Islet of Langerhans (tissue), 1 donor: ENCODE results near the gene SYNPO2.
A peak's percentile ranks its signal among the peaks of the same experiment; 100 is the strongest.
"Not testable (repeated sequence)": the region's sequence is repeated elsewhere in the genome, so short reads cannot be mapped to it uniquely, and the experiment has no call there.

Experiments
- FAIRE-seq: peaks from one replicate; lab custom pipeline; 2011; peaks lifted over from hg19 to GRCh38; lab: Jason Lieb, UNC

SYNPO2 gene

GRCh38 chr4:119002476-119002875, 113.8 kb downstream of the SYNPO2 start:
- FAIRE-seq: no peak

- FAIRE-seq: not testable (repeated sequence)
Observed at GRCh38 chr4:119003001-119003400, 114.3 kb downstream of the SYNPO2 start.

- no peak for FAIRE-seq
Observed at GRCh38 chr4:119005928-119006460, 117.3 kb downstream of the SYNPO2 start.

- FAIRE-seq: no peak
Observed at GRCh38 chr4:119008761-119009160, 120.1 kb downstream of the SYNPO2 start.

GRCh38 chr4:119010221-119010620, 121.6 kb downstream of the SYNPO2 start:
- not testable (repeated sequence) for FAIRE-seq

GRCh38 chr4:119010909-119011606, 122.4 kb downstream of the SYNPO2 start:
- FAIRE-seq: no peak

GRCh38 chr4:119011607-119011988, 122.9 kb downstream of the SYNPO2 start:
- no peak for FAIRE-seq

- FAIRE-seq: no peak
Observed at GRCh38 chr4:119014658-119015057, 126.0 kb downstream of the SYNPO2 start.

GRCh38 chr4:119016636-119017035, 128.0 kb downstream of the SYNPO2 start:
- no peak for FAIRE-seq

GRCh38 chr4:119017636-119018035, 129.0 kb downstream of the SYNPO2 start:
- no peak for FAIRE-seq

- no peak for FAIRE-seq
Observed at GRCh38 chr4:119020158-119020557, 131.5 kb downstream of the SYNPO2 start.

- not testable (repeated sequence) for FAIRE-seq
Observed at GRCh38 chr4:119022520-119022919, 133.9 kb downstream of the SYNPO2 start.

GRCh38 chr4:119024102-119024501, 135.4 kb downstream of the SYNPO2 start:
- FAIRE-seq: no peak

- FAIRE-seq: peak; percentile 78
Observed at GRCh38 chr4:119025420-119025819, 136.8 kb downstream of the SYNPO2 start.

GRCh38 chr4:119025916-119026661, 137.4 kb downstream of the SYNPO2 start:
- no peak for FAIRE-seq

GRCh38 chr4:119026662-119027444, 138.2 kb downstream of the SYNPO2 start:
- FAIRE-seq: no peak

- no peak for FAIRE-seq
Observed at GRCh38 chr4:119027811-119028210, 139.2 kb downstream of the SYNPO2 start.

- no peak for FAIRE-seq
Observed at GRCh38 chr4:119028296-119028695, 139.6 kb downstream of the SYNPO2 start.

GRCh38 chr4:119029847-119030535, 141.3 kb downstream of the SYNPO2 start:
- FAIRE-seq: no peak

- no peak for FAIRE-seq
Observed at GRCh38 chr4:119030536-119030890, 141.9 kb downstream of the SYNPO2 start.

- FAIRE-seq: no peak
Observed at GRCh38 chr4:119031218-119031617, 142.6 kb downstream of the SYNPO2 start.
